GM21515 (cell line): Measurements from ENCODE around the gene CAPS.

ENCODE experiments used
- ATAC-seq: cut with Tn5 transposase; IDR thresholded peaks from one replicate; pipeline ENCODE4 v1.9.1; 2021; ENCODE audit not compliant: unreplicated experiment

CAPS gene

DNA sequence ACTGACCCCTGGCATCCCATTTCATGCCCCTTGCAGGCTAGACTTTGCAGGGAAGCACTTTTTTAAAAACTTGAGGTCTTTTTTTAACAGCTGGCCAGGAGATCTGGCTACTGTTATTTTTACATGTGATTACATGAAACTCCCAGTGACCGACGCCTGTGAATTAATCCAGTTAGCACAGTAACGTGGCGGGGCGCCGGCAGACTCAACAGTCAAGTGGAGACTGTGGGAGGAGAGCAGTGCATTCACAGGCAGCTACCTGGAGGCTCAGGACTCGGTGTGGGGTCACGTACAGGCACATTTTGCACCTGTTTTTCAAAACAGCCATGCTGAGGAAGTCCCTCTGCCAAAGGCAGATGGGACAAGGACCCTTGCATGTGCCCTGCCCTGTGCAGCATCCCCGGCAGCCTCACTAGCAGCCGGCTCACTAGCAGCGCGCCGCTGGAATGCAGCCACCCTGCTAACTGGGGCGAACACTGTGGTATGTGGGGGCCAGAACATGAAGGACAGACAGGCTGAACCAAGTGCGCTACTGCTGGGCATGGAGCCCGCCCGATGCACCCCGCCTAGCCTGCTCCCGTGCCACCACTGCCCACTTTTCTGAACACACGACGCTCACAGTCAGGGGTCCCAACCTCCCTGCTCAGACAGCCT is 18.7 kb downstream of the CAPS start:
- no peak for ATAC-seq

- no peak for ATAC-seq
Observed at GRCh38 chr19:5933391-5934068, 19.5 kb downstream of the CAPS start.

DNA sequence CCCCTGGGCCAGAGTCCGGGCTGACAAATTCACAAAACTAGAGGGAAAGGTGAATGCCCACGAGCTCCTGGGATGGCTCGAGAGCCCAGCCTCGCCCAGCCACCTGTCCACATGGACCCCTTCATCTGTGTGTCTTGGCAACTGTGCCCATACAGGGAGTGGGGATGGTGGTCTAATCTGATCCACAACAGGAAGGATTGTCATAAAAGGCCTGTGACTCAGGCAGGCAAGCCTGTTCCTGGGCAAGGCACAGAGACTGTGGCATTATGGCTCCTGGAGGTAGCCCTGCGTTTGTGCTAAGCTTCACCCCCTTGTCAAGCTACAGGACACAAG is 20.0 kb downstream of the CAPS start:
- ATAC-seq: no peak

GRCh38 chr19:5934774-5935472 is 20.9 kb downstream of the CAPS start:
- no peak for ATAC-seq

GRCh38 chr19:5935473-5936291 is 21.6 kb downstream of the CAPS start:
- ATAC-seq: no peak

- ATAC-seq: no peak
Observed at GRCh38 chr19:5936292-5936592, 22.2 kb downstream of the CAPS start.

DNA sequence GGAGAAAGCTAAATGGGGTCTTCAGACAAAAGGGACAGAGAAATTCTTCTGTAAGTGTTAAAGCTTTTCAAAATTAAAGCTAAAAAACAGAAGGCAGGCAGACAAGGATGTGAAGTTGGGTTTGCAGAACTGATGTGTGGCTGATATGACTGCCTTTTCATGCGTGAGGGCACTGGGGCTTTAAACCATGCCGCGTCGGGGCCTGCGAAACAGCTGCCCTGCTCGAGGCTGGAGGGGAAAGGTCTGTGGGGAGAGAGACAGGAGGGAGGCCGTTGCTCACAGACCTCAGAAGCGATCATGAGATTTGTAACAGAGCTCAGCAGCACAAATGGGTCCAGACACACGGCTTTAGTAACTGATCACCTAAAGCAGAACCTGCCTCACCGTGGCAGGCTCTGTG is 23.5 kb downstream of the CAPS start:
- ATAC-seq: no peak

GRCh38 chr19:5940260-5941208 is 26.5 kb downstream of the CAPS start:
- ATAC-seq: no peak

- no peak for ATAC-seq
Observed at GRCh38 chr19:5941673-5942072, 27.6 kb downstream of the CAPS start.

DNA sequence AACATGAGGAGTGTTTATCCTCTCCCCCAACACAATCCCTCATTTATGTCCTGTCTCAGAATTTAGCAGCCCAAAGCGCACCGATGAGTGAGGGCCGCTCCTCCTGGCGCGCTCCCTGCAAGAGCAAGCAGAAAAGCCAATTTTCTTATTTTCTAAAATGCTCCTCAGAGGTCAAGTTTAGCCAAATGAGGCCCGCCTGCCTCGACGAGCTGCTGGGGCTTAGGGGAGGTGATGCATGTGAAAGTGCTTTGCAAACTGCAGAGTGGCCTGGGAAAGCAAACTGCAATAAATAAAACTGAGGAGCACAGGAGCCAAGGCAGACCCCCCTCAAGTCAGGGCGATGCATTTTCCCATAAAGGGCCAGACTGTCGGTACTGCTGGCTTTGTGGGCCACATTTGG is 29.0 kb downstream of the CAPS start:
- no peak for ATAC-seq

DNA sequence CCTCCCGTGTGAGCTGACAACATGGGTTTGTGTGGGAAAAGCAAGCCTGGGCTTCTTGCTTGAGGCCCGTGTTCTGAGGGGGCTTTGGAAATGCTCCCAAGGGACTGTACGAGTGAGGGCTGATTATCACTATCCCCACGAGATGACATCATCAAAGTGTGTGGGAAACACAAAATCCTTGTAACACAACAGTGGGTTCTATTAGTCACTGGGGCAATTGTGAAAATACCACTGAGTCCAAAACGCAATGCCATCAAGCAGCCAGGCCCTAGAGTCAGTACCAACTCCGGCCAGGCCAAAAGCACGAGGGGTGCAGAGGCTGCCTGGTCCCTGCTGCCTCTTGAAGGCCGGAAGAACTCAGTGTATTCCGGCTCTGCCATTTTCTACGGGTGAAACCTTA is 29.6 kb downstream of the CAPS start:
- ATAC-seq: no peak

DNA sequence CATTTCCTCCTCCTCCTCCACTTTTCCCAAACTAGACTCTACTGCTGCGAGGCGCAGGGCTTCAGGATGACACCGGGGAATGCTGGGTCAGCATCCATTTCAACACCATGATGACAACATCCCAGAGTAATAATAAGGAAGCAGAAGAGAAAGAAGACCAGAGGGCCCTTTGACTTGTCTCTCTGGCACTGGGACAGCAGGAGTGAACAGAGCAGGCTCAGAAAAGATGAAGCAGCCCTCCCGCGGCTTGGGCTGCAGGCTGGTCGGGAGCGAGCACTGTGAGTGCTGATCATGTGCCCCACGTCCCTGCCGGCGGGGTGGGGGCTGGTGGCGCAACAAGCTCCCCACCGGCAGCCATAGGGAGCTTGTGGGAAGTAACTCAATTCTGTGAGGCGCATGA is 33.4 kb downstream of the CAPS start:
- ATAC-seq: no peak

DNA sequence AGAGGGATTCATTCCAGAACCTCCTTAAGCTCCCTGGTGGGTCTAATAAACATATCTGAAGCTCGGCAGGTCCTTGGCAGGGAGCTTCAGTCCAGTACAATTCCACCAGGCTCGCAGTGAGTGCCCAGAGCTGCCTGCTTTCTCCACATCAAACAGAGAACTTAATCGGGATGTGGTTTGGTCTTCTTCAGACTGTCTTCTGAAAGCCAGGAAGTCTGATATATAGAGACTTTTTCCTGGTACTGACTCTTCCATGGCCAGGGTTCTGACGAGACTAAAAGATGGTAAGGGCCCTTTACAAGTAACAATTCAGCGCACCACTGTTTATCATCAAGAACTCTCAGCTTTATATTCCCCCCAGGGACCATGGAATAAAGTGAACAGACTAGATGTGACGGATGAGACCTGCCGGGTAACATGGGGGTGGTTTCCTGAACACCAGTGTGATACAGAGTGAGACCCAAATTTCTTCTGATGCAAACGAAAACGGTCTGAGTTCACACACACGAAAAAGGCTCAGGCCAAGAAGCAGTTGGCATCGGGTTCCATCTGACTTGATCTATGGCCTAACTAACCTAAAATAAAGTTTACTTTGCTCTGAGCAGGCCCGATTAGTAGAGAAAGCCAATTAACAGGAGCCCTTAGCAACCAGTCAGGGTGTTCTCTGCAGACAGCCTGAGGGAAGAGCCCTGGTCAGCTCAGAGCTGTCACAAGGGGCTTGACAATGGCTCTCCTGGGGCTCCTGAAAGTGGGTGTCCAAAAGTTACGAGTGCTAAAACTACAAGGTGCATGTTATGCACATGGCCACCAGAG is 34.9 kb downstream of the CAPS start:
- no peak for ATAC-seq

DNA sequence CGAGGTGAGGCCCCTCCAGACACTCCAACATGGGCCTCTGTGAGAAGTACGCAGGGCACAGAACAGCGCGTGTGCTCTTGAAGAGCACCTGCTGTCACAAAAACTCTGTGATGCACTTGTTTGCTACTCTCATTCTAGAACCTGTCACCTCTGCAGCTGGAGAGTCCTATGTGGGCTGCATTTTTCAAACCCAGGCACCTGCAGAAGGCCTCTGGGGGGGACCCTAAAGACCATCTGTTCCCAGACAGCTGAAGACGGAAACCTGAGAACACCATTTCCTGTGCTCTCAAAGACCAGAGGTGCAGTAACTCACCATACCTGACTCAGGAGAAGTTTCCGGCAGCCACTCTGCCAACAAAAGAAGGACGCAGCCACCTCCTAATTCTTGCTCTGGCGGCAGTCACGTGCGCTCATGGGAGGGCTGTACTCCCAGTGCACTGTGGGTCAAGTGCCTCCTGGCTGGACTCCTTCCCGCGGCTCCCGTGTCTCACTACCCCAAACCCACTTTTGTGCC is 35.8 kb downstream of the CAPS start:
- ATAC-seq: no peak

GRCh38 chr19:5950741-5951140 is 36.7 kb downstream of the CAPS start:
- no peak for ATAC-seq

- no peak for ATAC-seq
Observed at GRCh38 chr19:5951338-5951861, 37.3 kb downstream of the CAPS start.

- ATAC-seq: no peak
Observed at GRCh38 chr19:5952193-5953029, 38.4 kb downstream of the CAPS start.

DNA sequence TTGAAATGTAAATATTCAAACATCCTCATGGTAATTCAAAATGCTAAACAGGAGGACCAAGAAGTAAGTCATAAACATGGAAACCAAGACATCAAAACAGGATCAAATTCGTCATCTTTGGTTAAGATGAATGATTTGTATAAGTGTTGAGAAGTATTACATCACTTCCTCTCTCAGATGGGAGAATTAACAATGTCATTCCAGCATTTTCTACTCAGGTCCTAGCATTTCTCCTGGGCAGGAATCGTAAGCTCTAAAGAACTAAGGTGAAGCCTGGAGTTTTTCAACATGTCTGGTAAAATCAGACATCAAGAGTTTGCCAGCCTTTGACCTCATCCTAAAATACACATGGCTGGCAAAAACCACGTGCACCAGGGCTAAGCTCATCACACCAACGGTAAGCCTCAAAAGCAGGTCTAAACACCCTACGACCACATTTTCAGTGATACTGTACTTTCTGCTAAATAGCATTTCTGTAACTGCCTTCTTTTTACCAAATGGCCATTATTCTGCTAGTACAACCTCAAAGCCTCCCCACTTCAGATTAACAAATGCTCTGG is 39.1 kb downstream of the CAPS start:
- ATAC-seq: no peak
